ENCODE results near the gene MIPEP. TPM values are rescaled to one million over a fixed set of nuclear protein-coding genes. Genes with fewer than 3 reads are reported as not detected.
"Not testable (repeated sequence)": the region's sequence is repeated elsewhere in the genome, so short reads cannot be mapped to it uniquely, and the experiment has no call there.

MIPEP gene
- total RNA-seq, 1 donor from 2014 or later = 49.7 TPM

- Histone ChIP-seq H3K9me3 (replicated peaks) (no peaks in the 10 kb centered on the region), H3K27me3 (ENCODE audit: low read depth) (no peaks in the 10 kb centered on the region), H3K4me3 (no peak overlapping the region), H3K36me3 (peaks cover 32% of the 10 kb centered on the region), H3K27ac (replicated peaks) (no peak overlapping the region), H3K4me1 (peaks cover 14% of the 10 kb centered on the region)
- no peak for DNase-seq
- no peak for TF ChIP-seq CTCF (IDR thresholded peaks at IDR 0.05; ENCODE audit: borderline replicate concordance)
- intact Hi-C loops (cut with micrococcal nuclease) = no loop called here
Observed at GRCh38 chr13:23883255-23883654, 5.9 kb downstream of the MIPEP start.

- peaks cover 35% of the 10 kb centered on the region for H3K36me3 ChIP-seq
- DNase-seq; H3K4me1 ChIP-seq; H3K9me3 ChIP-seq (replicated peaks); H3K4me3 ChIP-seq; H3K27me3 ChIP-seq (ENCODE audit: low read depth); H3K27ac ChIP-seq (replicated peaks); intact Hi-C loops (cut with micrococcal nuclease): not testable (repeated sequence)
Observed at GRCh38 chr13:23881402-23881800, 7.8 kb downstream of the MIPEP start.

- H3K36me3 ChIP-seq = peaks cover 35% of the 10 kb centered on the region
- H3K27ac ChIP-seq (replicated peaks); H3K27me3 ChIP-seq (ENCODE audit: low read depth); DNase-seq; H3K4me3 ChIP-seq; H3K4me1 ChIP-seq; intact Hi-C loops (cut with micrococcal nuclease); H3K9me3 ChIP-seq (replicated peaks): not testable (repeated sequence)
Observed at GRCh38 chr13:23880493-23881401, 8.5 kb downstream of the MIPEP start.

GRCh38 chr13:23877286-23877685 is 11.9 kb downstream of the MIPEP start:
- intact Hi-C loops (cut with micrococcal nuclease) = no loop called here
- H3K27me3 ChIP-seq (ENCODE audit: low read depth) = no peaks in the 10 kb centered on the region

GRCh38 chr13:23876265-23876664 is 12.9 kb downstream of the MIPEP start:
- H3K4me1 ChIP-seq = no peaks in the 10 kb centered on the region
- intact Hi-C loops (cut with micrococcal nuclease) = no loop called here
- H3K9me3 ChIP-seq (replicated peaks) = no peaks in the 10 kb centered on the region
- H3K4me3 ChIP-seq = no peak overlapping the region
- TF ChIP-seq CTCF (IDR thresholded peaks at IDR 0.05; ENCODE audit: borderline replicate concordance) = peak; percentile 49
- DNase-seq = no peak
- no peaks in the 10 kb centered on the region for H3K27me3 ChIP-seq (ENCODE audit: low read depth)
- H3K27ac ChIP-seq (replicated peaks) = no peak overlapping the region
- peaks cover 23% of the 10 kb centered on the region for H3K36me3 ChIP-seq

More at GRCh38 chr13:23877286-23877685, 11.9 kb downstream of the MIPEP start:
- no peak for DNase-seq
- Histone ChIP-seq H3K27ac (replicated peaks) (no peak overlapping the region), H3K4me1 (no peaks in the 10 kb centered on the region), H3K9me3 (replicated peaks) (no peaks in the 10 kb centered on the region), H3K4me3 (no peak overlapping the region), H3K36me3 (peaks cover 26% of the 10 kb centered on the region)
- TF ChIP-seq CTCF (IDR thresholded peaks at IDR 0.05; ENCODE audit: borderline replicate concordance) = no peak

GRCh38 chr13:23871616-23872220 is 17.5 kb downstream of the MIPEP start:
- TF ChIP-seq CTCF (IDR thresholded peaks at IDR 0.05; ENCODE audit: borderline replicate concordance) = peak; percentile 73
- Histone ChIP-seq H3K27ac (replicated peaks) (no peak overlapping the region), H3K36me3 (peaks cover 21% of the 10 kb centered on the region), H3K4me1 (no peaks in the 10 kb centered on the region), H3K4me3 (no peak overlapping the region), H3K27me3 (ENCODE audit: low read depth) (no peaks in the 10 kb centered on the region), H3K9me3 (replicated peaks) (no peaks in the 10 kb centered on the region)
- no peak for DNase-seq
- intact Hi-C loops (cut with micrococcal nuclease) = loop anchor here (1.0 kb wide), 1 partner anchor 405 kb away; no protein-coding TSS in a partner anchor

Data from left ventricle myocardium inferior (tissue), 1 donor.